A549 (cell line): ENCODE results near the gene BLTP3B.

Experiments used
- CTCF ChIP-seq: fragments of >200 bp; sonication (Bioruptor Twin); formaldehyde crosslinking; IDR thresholded peaks from 3 replicates; pipeline ENCODE4 v1.5.1; 2016
- E2F6 ChIP-seq: IDR thresholded peaks from 2 replicates; pipeline ENCODE4 v1.6.1; 2012; ENCODE audit warnings: low read depth, borderline replicate concordance
- EP300 ChIP-seq, 2 experiments: fragments of >200 bp; sonication (Bioruptor Twin); formaldehyde crosslinking; IDR thresholded peaks; 2 replicates in 1 of 2; 3 replicates in 1 of 2; pipeline ENCODE4 v1.6.1; 2016 to 2017
- JUNB ChIP-seq: fragments of >200 bp; sonication (Bioruptor Twin); formaldehyde crosslinking; IDR thresholded peaks from 2 replicates; pipeline ENCODE4 v1.6.1; 2016
- KDM1A ChIP-seq: fragments of 200-600 bp; sonication (generic); IDR thresholded peaks from 2 replicates; pipeline ENCODE4 v1.6.1; 2016; ENCODE audit warnings: low read depth, mild to moderate bottlenecking
- MAX ChIP-seq: IDR thresholded peaks from 2 replicates; pipeline ENCODE4 v1.6.1; 2012
- PHF8 ChIP-seq: fragments of 200-600 bp; sonication (generic); IDR thresholded peaks from 2 replicates; pipeline ENCODE4 v1.6.1; 2016; ENCODE audit warnings: low read depth, mild to moderate bottlenecking, antibody characterized with exemption, moderate library complexity, borderline replicate concordance
- POLR2A ChIP-seq: IDR thresholded peaks from 2 replicates; pipeline ENCODE4 v1.6.1; 2012; ENCODE audit warnings: mild to moderate bottlenecking, low read length
- USF2 ChIP-seq: fragments of 450-650 bp; IDR thresholded peaks from 2 replicates; pipeline ENCODE4 v1.6.1; 2014; ENCODE audit warnings: antibody characterized with exemption
- ZFP36 ChIP-seq: fragments of 450-650 bp; IDR thresholded peaks from 2 replicates; pipeline ENCODE4 v1.6.1; 2014; ENCODE audit warnings: borderline replicate concordance; ENCODE audit not compliant: partially characterized antibody
- ZNF302 ChIP-seq: fragments of 250-450 bp; sonication (Bioruptor Pico); IDR thresholded peaks from 2 replicates; pipeline ENCODE4 v1.9.0; 2021; ENCODE audit warnings: inconsistent platforms, mild to moderate bottlenecking, moderate library complexity

- TF ChIP-seq CTCF (no peak), POLR2A (no peak), KDM1A (no peak), EP300 (IDR thresholded peaks at IDR 0.05) (no peak), ZNF302 (no peak), MAX (no peak), JUNB (no peak), USF2 (no peak), PHF8 (no peak), E2F6 (no peak), ZFP36 (no peak)
These were observed 14.8 kb upstream of the BLTP3B start for GRCh38 chr12:100157427-100157821.
